Measurements from ENCODE around the gene IDH2.

DNA sequence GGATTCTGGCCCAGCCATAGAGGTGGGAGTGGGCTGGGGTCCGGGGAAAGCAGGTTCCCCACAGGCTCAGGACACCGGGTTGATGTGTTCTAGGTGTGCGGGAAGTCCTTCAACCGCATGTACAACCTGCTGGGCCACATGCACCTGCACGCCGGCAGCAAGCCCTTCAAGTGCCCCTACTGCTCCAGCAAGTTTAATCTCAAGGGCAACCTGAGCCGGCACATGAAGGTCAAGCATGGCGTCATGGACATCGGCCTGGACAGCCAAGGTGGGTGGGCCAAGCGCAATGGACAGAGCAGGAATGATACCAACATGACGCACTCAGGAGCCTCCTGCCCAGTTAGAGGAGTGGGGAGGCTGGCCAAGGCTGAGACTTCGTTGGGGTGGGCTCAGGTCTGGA, 28.2 kb downstream of the IDH2 start:
- no peak for TF ChIP-seq TAF1 (IDR thresholded peaks at IDR 0.05; ENCODE audit: low read depth)
- TF ChIP-seq, protein P1, sequence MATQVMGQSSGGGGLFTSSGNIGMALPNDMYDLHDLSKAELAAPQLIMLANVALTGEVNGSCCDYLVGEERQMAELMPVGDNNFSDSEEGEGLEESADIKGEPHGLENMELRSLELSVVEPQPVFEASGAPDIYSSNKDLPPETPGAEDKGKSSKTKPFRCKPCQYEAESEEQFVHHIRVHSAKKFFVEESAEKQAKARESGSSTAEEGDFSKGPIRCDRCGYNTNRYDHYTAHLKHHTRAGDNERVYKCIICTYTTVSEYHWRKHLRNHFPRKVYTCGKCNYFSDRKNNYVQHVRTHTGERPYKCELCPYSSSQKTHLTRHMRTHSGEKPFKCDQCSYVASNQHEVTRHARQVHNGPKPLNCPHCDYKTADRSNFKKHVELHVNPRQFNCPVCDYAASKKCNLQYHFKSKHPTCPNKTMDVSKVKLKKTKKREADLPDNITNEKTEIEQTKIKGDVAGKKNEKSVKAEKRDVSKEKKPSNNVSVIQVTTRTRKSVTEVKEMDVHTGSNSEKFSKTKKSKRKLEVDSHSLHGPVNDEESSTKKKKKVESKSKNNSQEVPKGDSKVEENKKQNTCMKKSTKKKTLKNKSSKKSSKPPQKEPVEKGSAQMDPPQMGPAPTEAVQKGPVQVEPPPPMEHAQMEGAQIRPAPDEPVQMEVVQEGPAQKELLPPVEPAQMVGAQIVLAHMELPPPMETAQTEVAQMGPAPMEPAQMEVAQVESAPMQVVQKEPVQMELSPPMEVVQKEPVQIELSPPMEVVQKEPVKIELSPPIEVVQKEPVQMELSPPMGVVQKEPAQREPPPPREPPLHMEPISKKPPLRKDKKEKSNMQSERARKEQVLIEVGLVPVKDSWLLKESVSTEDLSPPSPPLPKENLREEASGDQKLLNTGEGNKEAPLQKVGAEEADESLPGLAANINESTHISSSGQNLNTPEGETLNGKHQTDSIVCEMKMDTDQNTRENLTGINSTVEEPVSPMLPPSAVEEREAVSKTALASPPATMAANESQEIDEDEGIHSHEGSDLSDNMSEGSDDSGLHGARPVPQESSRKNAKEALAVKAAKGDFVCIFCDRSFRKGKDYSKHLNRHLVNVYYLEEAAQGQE (IDR thresholded peaks at IDR 0.05; ENCODE audit: borderline replicate concordance): no peak
- TF ChIP-seq, protein P2, sequence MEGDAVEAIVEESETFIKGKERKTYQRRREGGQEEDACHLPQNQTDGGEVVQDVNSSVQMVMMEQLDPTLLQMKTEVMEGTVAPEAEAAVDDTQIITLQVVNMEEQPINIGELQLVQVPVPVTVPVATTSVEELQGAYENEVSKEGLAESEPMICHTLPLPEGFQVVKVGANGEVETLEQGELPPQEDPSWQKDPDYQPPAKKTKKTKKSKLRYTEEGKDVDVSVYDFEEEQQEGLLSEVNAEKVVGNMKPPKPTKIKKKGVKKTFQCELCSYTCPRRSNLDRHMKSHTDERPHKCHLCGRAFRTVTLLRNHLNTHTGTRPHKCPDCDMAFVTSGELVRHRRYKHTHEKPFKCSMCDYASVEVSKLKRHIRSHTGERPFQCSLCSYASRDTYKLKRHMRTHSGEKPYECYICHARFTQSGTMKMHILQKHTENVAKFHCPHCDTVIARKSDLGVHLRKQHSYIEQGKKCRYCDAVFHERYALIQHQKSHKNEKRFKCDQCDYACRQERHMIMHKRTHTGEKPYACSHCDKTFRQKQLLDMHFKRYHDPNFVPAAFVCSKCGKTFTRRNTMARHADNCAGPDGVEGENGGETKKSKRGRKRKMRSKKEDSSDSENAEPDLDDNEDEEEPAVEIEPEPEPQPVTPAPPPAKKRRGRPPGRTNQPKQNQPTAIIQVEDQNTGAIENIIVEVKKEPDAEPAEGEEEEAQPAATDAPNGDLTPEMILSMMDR (IDR thresholded peaks at IDR 0.05; ENCODE audit: poor library complexity, severe bottlenecking): no peak
- no peak for TF ChIP-seq EP300 (conservative IDR thresholded peaks at IDR 0.05; ENCODE audit: poor library complexity, severe bottlenecking)
- TF ChIP-seq POLR2AphosphoS5 (IDR thresholded peaks at IDR 0.05): no peak
- no peak for TF ChIP-seq EZH2 (IDR thresholded peaks at IDR 0.05; ENCODE audit: borderline replicate concordance, insufficient read depth, low read length, poor library complexity, severe bottlenecking)
- TF ChIP-seq RAD21 (conservative IDR thresholded peaks at IDR 0.05): no peak
- TF ChIP-seq SMC3 (conservative IDR thresholded peaks at IDR 0.05; ENCODE audit: poor library complexity): no peak
- TF ChIP-seq MXI1 (conservative IDR thresholded peaks at IDR 0.05; ENCODE audit: poor library complexity, severe bottlenecking): no peak

All from neural cell (in vitro differentiated cells).